ENCODE data around the gene AJAP1.
A peak's percentile ranks its signal among the peaks of the same experiment; 100 is the strongest.

Gene AJAP1

DNA sequence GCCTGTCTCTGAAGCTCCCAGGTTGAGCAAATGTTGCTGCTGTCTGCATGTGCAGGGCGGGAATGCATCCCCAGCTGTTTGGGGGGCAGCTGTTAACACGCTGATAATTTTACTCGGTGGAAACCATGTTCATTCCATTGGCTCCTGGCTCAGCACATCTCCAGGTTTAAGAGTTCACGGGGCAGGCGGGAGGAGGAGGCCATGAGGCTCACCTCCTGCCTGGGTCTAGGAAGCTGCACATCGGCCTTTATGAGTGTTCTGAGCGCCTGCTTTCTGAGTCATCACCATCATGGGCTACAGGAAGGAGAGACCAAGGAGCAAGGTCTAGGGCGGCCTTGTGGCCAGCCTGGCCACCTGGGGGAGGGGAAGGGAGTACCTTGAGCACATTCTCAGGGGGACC is 29.7 kb downstream of the AJAP1 start:
- DNase-seq: no peak

DNA sequence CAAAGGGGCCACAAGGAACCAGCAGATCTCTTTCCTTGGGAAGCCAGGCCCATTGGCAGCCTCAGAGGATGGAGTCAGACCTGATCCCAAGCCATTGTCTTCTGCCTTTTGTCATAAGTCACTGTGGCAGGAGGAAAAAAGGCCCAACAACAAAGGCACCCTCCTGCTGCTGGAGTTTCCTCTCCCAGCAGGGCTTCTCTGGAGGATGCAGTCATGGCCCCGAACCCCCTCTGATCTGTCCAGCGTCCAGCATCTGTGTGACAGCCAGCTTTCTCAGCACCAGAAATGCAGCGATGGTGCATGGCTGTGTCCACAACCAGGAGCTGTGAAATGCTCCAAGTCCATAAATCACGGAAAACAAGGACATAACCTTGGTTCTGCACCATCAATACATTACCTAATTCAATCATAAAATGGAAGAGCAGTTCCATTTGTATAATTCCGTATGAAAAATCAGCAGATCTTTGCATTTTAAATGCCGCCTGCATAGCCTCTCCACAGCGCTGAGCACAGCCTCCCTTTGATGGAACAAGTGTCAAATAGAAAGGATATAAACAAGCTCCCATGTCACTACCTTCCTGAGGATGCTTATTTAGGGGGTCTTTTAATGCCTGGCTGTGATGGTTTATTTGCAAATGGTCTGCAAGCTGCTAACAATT is 30.6 kb downstream of the AJAP1 start:
- DNase-seq: no peak

GRCh38 chr1:4685523-4685865 is 31.1 kb downstream of the AJAP1 start:
- DNase-seq: no peak

- no peak for DNase-seq
These were observed 33.5 kb downstream of the AJAP1 start for GRCh38 chr1:4687943-4688342.

GRCh38 chr1:4689271-4689935 is 35.0 kb downstream of the AJAP1 start:
- no peak for DNase-seq

GRCh38 chr1:4689941-4690635 is 35.7 kb downstream of the AJAP1 start:
- DNase-seq: no peak

DNA sequence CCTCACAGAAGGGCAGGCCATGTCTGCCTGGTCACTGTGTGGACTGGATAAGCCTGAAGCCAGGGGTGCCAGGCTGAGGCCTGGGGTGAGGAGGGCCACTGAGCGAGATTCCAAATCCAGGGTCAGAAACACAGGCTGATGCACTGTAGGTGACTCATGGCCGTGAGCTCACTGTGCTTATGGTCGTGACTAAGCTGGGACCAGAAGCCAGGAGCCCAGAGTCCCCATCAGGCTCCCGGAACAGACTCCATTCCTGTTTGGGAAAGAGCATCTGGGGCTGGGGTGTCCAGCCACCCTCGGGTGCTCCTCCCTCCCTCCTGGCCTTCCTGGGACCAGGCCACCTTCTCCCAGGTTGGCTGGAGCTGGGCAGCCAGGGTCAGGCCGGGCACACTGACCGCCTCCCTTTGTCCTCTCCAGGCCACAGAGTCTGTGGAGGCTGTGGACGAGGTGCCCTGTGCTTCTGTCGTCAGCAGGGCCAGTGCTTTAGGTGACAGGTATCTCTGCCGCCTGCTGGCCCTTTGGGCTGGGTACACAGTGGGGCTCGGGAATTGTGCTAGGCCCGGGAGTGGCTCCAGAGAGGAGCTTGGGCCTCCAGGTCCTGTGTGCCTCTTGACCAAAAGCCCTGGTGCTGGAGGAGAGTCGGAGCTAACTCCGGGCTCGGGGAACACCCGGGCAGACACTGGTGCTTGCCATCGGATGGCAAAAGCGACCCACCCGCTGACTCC is 36.7 kb downstream of the AJAP1 start:
- peak; percentile 60 for DNase-seq

- no peak for DNase-seq
These were observed 37.5 kb downstream of the AJAP1 start for GRCh38 chr1:4691766-4692405.

DNA sequence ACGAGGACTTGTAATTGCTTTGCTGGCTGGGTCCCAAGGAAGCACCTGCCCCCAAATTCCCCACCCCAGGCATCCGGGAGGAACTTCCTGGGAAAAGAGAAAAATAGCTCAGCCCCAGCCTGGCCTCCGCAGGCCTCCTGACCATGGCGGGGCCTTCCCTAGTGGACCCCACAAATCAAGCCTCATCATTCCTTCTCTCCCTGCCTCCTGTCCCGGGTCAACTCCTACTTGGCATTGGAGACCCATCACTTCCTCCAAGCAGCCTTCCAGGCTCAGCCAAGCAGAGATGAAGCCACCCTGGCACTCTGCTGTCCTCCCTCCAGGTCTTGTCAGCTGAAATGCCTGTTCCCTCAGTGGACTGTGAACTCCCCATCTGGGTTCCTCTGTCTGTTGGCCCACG is 38.0 kb downstream of the AJAP1 start:
- DNase-seq: no peak

DNA sequence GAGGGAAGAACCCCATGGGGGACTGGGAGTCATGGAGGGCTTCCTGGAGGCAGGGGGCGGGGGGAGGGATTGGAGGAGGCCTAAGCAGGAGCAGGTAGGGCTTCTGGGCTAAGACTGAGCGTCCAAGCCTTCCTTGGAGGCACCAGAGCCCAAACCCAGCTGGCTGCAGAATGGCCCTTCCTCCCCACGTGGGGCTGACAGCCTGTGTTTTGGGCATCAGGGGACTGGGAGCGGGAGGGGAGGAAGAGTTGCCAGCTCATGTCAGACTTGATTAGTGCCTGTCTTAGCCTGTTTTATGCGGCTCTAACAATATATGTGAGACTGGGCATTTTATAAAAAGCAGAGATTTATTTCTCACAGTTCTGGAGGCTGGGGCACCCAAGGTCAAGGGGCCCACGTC is 38.9 kb downstream of the AJAP1 start:
- no peak for DNase-seq

GRCh38 chr1:4693891-4694290 is 39.5 kb downstream of the AJAP1 start:
- no peak for DNase-seq

DNA sequence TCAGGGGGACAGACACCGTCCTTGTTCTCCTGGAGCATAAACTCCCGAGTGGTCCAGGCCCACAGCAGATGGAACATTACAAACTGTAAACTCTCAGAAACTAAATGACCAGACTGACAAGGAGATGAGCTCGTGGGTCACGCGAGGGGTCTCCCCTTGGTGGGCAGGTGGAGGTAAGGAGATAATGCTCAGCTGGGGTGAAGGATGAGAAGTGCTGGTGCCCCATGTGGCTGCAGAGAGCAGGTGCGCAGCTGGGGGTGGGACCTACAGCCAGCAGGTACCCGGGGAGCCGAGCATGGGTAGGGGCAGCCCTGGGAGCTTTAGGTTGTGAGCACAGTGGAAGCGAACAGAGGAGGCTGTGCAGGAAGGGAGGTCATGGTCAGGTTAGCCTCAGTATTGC is 40.1 kb downstream of the AJAP1 start:
- DNase-seq: no peak

- DNase-seq: no peak
These were observed 40.8 kb downstream of the AJAP1 start for GRCh38 chr1:4695241-4695640.

DNA sequence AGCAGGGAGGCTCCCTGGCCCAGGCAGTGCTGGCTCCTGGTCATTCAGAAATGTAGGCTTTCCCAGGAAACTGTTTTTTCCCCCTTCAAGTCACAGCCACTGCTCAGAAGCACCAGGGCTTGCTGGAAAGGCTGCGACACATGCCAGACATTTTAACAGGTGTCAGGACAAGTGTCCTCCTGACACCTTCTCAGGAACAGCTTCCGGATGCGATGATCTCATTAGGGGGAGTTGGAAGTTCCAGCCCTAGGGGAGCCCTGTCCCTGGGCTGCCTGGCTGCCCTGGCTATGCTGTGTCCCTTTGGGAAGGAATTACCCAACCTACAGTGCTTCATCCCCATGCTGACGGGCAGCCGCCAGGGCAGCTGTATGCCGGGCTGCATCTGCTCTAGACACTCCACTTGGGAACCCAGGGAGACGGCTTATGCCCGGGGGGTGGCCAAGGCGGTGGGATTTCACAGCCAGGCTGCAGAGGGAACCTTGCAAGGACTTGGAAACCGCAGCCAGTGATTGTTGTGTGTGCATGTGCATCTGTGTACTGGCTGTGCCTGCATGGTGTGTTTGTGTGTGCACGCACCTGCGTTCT is 41.8 kb downstream of the AJAP1 start:
- no peak for DNase-seq

- DNase-seq: no peak
These were observed 42.3 kb downstream of the AJAP1 start for GRCh38 chr1:4696753-4697152.

DNA sequence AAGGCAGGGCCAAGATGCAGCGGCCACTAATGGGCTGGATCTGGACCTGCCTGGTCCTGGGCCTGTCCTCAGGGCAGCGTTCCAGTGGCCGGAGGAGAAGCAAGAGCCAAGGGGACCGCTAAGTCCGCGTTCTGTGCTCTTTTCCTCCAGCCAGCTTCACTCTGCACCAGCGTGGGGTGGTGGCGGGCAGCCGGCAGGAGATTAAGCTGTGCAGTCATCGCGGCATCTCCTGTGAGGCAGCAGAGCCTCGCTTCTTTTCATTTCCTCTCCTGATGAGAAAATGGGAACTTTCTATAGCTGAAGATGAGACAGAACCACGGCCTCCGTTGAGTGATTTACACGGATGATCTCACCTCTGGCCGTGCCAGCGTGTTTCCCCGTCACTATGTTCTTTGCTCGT is 43.4 kb downstream of the AJAP1 start:
- no peak for DNase-seq

GRCh38 chr1:4698911-4699310 is 44.5 kb downstream of the AJAP1 start:
- no peak for DNase-seq

- peak; percentile 96 for DNase-seq
These were observed 45.2 kb downstream of the AJAP1 start for GRCh38 chr1:4699376-4700301.

DNA sequence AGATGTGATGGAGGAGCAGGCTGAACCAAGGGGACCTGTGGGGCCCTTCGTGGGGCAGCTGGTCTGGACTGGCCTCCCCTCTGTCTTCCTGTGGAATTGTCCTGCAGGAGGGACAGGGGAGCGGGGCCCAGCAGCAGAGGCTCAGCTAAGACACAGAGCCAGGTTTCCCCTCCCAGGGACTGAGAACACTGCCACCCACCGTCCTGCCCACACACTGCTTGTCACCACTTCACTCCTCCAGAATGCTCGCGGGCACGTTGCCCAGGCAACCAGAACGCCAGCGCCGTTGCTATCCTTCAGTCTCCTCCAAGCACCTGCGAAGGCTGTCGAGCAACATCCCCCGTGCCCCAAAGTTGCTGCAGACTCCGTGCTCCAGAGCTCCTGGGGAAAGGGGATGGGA is 46.4 kb downstream of the AJAP1 start:
- peak; percentile 40 for DNase-seq

DNA sequence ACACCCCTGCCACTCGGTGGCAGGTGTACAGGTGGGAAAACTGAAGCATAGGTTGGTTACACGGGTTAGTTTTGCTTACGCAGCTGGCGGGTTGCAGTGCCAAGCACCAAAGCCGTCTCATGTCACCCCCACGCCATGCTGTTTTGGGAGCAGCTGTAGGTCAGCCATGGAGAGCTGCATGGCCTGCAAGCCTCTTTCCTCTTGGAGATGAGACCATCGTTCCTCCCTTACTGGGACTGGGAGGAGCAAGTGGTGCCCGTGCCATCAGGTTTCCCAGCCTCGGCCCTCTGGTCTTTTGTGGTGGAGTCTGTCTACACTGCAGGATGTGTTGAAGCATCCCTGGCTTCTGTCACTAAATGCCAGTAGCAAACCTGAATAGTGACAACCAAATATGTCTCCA is 46.9 kb downstream of the AJAP1 start:
- no peak for DNase-seq

GRCh38 chr1:4702464-4702863 is 48.1 kb downstream of the AJAP1 start:
- no peak for DNase-seq
